Right renal pelvis (tissue), 4 donors: Measurements from ENCODE around the gene RBM10. TPM values are rescaled to one million over a fixed set of nuclear protein-coding genes. Genes with fewer than 3 reads are reported as not detected.
A peak's percentile ranks its signal among the peaks of the same experiment; 100 is the strongest.

Experiments used
- DNase-seq, 4 donors: peaks; one replicate each; pipeline ENCODE4 v3.0.0-alpha.2; 2013; ENCODE audit warnings: low read depth in 4 of 4, low spot score in 3 of 4, missing footprints in 1 of 4
- polyA plus RNA-seq, 4 donors: library from polyadenylated mRNA; unstranded; fragments of 120-200 nt; gene quantifications; one replicate each; pipeline ENCODE4 v1.2.1, GENCODE V29; 2013; ENCODE audit not compliant: insufficient read length in 4 of 4

The RBM10 gene
- polyA plus RNA-seq, 4 donors: 48.2 to 65.3 (median 49.9) TPM

DNA sequence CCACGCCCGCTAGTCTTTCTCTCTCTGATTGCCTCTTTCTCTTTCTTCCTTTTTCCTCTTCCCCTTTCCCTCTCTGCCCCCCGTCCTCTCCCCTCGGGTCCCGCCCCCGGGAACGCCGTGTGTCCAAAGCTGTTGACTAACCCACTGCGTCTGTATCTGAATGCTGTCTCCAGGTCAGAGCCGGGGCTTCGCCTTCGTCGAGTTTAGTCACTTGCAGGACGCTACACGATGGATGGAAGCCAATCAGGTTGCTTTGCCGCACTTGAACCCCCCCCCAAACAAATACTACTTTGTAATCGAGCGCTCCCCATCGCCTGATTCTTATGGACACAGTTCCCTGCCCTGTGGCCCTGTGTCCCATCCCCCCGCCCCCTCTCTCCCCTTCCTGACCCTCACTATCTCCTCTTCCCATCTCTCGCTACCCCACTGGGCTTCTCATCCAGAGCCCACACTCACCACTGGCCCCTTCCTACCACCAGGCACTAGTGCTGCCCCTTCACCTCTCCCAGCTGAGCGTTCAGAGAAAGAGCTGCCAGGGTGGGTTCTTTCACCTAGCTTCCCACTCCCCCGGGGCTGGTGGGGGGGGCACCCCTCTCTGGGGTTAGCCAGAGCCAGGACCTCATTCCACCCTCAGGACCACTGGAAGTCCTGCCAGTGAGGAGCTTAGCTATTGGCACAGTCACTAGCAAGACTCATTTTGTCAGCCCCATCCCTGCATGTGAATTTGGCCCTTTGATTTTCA is 30.0 kb downstream of the RBM10 start:
- no peak for DNase-seq

DNA sequence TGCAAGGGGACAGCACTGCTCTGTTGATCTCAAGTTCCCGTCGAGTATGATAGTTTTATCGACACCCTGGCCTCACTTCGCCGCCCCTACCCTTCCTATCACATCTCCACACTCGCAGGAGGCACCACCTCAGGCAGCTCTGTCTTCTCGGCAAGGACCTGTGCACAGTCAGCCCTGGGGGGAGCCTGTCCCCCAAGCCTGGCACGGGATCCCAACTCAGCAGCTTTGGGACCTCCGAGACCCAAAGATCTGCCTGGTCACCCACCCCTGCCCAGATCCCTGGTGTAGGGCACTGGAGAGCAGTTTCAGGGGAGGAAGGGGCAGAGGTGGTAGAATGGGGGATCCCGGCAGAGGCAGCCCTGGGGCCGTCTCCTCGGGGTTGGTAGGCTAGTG is 30.6 kb downstream of the RBM10 start:
- no peak for DNase-seq

DNA sequence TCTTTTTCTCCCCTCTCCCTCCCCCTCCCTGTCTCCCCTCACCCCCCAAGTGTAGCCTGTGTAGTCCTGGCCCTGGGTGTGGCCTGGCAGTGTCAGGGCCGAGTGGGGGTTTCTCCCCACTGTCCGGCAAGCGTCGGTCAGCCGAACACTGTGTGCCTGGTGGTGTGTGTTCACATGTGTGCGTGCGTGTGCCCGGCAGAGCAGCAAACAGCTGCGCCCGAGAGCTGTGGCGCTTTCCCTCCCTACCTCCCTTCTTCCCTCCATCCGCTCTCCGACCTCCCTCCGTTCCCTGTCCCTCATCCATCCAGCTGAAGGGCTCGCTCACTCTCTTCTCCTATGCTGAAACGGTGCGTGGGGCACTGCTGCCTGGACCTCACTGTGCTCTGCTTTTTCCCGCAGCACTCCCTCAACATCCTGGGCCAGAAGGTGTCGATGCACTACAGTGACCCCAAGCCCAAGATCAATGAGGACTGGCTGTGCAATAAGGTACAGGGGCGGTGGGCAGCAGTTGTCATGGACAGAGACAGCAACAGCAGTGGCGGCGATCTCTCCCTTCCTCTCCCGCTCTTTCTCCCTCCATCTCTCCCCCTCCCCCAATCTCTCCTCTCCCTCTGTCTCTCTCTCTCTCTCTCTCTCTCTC is 31.2 kb downstream of the RBM10 start:
- no peak for DNase-seq

DNA sequence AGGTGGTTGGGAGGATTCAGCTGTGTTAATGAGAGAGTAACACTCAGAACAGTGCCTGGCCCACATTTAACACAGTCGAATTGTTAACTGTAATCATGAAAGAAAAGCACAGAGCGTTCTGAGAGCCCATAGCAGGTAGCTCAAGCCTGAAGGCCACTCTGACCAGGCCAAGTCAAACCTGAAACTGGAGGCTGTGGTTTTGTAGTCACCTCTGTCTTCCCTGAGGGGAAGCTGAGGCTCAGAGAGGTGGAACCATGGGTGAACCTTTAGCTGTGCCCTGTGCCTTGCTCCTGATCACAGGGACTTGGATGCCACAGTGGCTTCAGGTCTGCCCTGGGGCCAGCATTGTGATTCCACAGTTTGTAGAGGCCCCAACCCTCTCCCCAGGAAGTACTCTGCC is 32.1 kb downstream of the RBM10 start:
- DNase-seq: no peak

DNA sequence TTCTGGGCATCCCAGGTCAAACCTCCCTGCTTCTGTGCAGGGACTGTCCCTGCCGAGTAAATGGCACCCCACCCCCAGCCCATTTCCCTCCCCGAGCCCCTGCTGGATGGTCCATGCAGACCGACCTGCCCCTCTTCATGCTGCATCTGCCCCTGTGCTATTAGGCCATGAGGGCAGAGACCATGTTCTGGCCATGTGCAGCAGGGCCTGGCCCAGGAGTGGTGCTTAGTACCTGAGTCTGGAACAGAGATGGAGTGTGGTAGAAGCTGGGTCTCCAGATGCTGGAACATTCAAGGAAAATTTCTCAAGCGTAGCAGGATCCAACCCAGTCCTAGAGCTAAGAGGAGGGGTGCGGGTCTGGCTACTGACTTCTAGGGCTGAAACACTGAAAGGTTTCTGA is 33.3 kb downstream of the RBM10 start:
- DNase-seq: no peak

DNA sequence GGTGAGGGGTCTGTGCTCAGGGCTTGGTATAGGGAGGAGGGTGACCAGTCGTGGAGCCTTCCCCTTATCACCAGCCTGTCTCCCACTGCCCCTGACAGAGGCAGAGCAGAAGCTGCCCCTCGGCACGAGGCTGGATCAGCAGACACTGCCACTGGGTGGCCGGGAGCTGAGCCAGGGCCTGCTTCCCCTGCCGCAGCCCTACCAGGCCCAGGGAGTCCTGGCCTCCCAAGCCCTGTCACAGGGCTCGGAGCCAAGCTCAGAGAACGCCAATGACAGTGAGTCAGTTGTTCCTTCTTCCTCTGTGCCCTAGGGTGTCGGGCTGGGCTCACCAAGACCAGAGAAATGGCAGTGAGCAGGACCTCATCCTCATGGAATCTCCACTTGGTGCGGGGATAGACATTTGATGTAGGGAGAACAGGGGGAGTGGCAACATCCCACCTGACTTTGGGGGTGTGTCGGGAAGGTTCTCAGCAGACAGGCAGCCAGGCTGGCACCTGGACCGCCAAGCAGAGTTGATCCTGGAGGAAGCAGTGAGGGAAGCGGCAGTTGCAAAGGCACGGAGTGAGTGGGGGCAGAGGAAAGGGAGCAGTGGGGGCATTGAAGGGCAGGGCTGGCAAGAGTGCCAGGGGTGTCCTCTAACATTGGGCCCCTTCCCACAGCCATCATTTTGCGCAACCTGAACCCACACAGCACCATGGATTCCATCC is 34.4 kb downstream of the RBM10 start:
- DNase-seq: no peak

DNA sequence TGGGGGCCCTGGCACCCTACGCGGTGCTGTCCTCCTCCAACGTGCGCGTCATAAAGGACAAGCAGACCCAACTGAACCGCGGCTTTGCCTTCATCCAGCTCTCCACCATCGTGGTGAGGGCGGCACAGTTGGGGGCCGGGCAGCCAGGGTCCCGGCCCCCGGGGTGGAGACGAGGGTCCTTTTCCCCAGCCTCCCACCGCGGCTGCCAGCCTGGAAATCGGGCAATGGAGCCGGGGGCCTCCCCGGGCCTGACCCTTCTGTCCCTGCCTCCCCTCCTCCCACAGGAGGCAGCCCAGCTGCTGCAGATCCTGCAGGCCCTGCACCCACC is 34.9 kb downstream of the RBM10 start:
- DNase-seq: no peak

DNA sequence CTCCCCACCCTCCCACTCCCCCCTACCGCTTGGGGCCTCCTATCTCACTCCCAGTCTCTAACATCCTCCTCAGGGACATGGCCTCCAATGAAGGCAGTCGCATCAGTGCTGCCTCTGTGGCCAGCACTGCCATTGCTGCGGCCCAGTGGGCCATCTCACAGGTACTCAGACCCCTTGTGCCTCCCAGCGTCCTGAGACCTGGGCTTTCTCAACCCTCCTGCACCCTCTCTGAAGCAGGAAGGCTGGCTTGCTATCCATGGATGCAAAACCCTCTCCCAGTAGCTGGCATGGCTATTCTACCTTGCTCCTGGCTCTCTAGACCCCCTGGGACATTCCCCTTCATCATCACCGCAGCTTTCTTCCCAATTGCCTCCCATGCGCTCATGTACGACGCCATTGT is 35.3 kb downstream of the RBM10 start:
- no peak for DNase-seq

DNA sequence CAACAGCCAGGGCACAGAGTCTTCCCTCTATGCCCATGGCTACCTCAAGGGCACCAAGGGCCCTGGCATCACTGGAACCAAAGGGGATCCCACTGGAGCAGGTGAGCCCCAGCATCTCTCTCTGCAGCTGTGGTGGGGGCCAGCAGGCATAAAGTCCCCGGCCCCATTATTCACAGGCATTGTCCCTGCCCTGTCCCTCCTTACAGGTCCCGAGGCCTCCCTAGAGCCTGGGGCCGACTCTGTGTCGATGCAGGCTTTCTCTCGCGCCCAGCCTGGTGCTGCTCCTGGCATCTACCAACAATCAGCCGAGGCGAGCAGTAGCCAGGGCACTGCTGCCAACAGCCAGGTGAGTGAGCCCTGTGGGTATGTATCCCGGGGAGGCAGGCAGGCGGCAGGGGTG is 36.3 kb downstream of the RBM10 start:
- DNase-seq: no peak

DNA sequence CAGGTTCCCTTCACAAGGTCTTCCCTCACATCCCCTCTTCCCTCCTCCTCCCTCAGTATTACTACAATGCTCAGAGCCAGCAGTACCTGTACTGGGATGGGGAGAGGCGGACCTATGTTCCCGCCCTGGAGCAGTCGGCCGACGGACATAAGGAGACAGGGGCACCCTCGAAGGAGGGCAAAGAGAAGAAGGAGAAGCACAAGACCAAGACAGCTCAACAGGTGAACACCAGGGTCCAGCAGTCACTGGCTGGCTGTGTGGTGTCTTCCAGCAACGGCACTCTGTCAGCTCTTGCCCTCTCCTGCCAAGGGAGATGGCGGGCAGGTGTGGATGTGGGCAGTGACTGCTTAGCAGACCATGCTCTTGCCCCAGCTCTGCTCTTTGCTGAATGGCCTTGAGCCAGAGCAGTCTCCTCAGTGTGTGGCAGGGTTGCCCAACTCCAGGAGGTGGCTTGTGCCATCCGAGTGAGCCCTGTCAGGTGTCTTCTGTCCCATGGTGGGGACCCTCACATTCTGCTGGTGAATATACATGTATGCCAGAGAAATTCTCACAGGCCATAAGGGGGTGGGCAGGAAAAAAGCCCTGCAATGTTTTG is 37.2 kb downstream of the RBM10 start:
- DNase-seq: no peak

DNA sequence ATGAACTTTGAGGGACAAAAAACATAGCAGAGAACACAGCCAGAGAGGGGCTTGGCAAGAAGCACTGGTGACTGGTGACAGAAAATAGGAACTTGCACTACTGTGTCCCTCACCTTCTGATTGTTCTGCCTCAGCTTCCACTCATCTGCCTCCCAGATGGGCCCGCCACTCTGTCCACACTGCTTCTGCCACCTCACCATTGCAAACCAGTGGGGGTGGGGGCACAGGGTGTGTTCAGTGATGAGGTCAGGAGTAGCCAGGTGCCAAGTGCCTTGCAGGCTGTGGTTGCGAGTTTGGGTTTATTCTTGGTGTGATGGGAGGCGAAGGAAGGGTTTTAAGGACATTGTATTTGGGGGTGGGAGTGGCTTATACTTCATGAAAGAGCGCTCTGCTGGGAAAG is 39.5 kb downstream of the RBM10 start:
- DNase-seq: no peak

DNA sequence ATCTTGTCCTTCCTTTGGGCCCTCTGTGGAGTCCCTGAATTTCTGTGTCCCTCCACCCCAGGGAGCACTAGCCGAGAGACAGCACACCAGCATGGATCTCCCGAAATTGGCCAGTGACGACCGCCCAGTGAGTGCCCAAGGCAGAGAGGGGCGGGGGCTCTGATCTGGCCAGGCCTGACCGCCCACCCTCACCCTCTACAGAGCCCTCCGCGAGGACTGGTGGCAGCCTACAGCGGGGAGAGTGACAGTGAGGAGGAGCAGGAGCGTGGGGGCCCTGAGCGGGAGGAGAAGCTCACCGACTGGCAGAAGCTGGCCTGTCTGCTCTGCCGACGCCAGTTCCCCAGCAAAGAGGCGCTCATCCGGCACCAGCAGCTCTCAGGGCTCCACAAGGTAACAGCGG is 40.2 kb downstream of the RBM10 start:
- DNase-seq: no peak

DNA sequence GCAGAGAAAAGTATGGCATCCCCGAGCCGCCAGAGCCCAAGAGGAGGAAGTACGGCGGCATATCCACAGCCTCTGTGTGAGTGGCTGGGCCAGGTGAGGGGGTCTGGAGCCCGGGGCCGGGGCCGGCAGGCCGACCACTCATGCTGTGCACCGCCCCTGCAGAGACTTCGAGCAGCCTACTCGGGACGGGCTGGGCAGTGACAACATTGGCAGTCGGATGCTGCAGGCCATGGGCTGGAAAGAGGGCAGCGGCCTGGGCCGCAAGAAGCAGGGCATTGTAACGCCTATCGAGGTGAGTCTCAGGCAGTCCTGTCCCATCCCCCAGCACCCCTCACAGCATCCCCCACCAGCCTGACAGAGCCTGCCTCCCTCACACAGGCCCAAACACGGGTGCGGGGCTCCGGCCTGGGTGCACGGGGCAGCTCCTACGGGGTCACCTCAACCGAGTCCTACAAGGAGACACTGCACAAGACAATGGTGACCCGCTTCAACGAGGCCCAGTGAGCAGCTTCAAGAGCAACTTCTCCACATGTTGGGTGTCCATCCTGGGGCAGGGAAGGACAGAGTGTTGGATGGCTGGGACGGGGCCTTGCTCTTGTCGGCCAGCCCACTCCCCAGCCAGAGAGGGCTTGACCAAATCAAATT is 41.2 kb downstream of the RBM10 start:
- no peak for DNase-seq

DNA sequence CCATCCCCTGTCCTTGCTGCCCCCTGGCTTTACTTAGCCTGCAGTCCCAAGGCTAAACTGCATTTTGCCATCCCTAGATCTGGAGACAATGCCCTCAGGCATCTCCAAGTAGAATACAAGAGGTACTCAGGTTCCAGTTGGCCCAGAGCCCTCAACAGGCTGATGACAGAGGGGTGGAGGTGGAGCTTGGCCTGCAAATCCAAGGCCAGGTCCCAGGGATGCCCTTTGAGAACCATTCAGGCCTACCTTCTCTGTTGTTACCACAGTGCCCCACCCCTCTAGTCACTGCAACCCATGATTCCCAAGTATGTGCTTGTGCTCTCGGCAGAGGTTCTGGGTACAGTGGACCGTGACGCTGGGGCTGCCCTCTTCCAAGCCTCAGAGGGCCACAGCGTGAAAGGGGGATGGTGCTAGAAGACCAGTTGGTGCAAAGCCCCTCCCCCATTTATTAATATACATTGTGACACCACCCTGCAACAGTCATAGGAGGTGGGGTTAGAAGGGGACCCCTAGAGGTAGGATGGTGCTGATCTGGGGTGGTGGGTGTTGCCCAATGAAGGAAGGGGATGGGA is 42.2 kb downstream of the RBM10 start:
- DNase-seq: no peak

DNA sequence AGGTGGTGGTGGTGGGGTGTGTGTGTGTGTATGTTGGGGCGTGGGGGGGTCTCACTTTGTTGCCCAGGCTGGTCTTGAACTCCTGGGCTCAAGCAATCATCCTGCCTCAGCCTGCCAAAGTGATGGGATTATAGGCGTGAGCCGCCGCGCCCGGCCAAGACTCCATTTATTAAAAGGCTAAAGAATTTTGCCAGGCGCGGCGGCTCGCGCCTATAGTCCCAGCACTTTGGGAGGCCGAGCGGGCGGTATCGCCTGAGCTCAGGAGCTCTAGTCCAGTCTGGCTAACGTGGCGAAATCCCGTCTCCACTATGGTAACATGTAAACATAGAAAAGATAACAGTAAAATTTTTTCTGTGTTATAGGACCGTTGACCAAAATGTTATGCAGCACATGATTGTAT is 44.9 kb downstream of the RBM10 start:
- DNase-seq: no peak

DNA sequence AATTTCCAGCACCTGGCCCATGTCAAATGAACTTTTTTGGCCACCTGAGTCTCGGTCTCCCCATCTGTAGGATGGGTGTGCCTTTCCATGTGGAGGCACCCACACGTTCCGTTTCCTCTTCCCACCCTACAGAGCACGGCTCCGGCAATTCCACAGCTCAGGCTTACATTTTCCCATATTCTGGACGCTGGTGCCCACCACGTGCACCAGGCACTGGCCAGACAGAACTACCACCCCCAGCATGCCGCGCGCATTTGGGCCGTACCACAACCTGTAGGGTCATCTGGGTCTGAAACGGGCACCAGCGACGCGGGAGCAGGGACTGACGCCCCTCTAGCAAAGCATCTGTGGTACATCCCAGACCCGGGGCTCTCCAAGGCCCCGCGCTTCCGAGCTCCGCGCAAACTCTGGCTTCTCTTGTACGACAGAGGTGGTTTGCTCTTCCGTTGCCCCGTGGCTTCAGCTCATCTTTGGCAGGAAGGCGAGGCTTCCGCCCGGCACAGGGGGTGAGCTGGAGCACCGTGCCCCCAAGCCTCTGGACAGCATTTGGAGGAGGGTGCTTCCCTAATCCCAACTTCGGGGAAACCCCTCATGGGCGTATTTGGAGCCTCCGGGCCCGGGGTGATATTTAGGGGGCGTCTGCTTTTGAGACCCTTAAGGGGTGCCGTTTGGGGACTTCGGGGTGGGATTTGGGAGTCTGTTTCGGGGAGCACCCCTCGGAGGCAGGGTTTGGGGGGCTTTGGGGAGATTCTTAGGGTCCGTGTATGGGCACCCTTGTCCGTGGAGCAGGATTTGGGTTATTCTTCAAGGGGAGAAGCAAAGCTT is 45.6 kb downstream of the RBM10 start:
- peak; percentile 47 to 72 (median 65) for DNase-seq

DNA sequence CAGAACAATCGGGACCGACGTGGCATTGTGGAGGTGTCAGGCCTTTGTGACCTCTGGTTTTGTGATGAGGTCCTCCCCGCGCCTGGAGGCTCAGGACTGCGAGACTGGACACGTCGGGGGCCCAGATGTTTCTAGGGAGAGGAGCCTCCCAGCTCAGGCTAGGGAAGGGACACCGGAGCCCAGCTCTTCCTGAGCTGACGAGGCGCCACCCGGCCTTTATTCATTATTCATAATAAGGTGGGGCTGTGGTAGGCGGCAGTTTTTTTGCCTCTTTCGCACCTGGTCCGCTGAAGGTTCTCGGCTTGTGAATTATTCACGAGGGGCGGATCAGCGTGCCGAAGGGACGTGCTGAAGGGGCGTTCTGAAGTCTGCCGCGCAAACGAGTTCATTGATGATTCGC is 46.3 kb downstream of the RBM10 start:
- no peak for DNase-seq

DNA sequence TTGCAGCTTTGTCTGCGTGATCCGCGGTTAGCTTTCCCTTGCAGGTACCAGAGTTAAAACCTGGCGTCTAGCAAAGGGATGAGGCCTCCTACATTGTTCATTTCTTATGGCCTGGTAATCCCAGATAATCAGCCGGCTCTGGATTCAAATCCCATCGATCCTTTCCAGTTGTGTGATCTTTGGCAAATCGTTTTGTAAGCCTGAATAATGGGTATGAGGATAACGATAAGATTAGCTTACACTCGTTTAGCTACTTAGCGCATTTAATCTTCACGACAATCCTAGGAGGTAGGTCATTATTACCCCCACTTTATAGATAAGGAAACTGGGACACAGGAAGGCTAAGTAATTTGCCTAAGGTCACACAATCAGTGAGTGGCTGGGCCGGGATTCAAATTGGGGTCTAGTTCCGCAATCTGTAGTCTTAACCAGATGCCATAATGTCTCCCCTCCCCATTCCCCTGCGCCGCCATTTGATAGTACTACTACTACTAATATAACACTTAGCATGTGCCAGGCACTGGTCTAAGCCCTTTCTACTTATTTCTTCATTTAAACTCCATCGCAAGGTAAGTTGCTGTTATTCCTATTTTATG is 46.9 kb downstream of the RBM10 start:
- DNase-seq: no peak

DNA sequence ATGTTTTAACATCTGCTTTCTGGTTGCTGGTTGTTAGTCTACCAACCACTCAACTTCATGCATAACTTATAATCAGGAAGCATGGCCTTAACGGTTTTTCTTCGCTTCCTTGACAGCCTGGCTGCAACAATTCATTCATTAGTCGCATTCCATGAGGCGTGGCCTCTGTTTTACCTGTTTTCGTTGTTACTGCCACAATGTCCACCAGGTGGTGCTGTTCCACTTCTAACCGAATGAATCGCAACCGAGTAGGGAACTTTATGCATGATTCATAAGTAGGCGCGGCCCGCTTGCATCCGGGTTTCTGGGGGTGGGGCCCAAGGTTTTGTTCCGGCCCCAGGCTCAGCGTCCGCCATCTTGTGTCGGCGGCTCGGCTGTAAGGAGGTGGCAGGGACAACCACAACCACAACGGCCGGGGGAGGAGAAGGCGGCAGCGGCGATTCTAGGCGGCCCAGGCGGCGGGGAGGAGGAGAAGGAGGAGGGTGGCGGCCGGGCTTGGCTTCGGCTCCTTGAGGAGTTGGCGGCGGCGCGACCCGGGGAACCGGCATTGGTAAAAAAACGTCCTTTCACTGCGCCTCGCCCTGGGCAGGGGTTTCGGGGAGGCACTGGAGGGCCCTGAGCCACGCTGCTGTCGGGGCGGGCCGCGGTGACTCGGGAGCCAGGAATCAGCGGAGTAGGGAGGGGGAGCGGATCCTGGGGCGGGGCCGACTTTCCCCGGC is 48.6 kb downstream of the RBM10 start, which contains the start of gene UBA1:
Gene UBA1 (plus strand): TSS at position 355 of the 719 bp plus-strand sequence. CDS start 4,974 bp downstream, outside the sequence.
- peak; percentile 83 to 91 (median 88) for DNase-seq
